ENCODE measurements around the gene SSUH2.
"Not testable (repeated sequence)": the region's sequence is repeated elsewhere in the genome, so short reads cannot be mapped to it uniquely, and the experiment has no call there.

SSUH2 gene, protein sequence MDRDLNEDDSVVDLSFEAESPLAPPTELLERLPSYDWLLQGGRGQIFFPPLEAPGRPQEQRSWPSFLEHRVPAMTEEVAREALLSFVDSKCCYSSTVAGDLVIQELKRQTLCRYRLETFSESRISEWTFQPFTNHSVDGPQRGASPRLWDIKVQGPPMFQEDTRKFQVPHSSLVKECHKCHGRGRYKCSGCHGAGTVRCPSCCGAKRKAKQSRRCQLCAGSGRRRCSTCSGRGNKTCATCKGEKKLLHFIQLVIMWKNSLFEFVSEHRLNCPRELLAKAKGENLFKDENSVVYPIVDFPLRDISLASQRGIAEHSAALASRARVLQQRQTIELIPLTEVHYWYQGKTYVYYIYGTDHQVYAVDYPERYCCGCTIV

DNA sequence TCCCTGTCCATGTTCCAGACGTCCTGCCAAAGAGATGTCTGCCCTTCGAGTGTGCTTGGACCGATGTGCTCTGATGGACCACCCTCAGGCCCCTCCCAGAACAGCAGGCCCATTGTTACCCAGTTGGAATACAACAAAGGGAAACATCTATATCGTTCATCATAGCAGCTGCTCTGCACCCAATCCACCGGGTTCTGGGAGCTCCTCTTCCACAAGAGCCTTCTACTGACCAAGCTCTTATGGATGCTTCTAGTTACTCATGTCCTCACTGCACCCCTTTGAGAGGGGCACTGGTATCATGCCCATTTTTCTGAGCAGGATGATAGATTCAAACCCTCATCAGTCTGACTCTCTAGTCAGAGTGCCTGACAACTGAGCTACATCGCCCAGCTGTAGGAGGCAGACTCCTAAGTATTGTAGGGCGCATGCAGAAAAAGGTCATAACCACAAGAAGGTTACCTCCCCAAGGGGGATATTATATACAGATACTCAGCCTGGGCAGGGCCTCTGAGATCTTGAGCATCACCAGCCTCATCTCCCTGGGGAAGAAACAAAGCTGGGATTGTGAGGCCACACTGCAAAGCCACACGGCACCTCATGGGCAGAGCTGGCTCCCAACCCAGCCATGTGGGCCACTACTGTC, at the start of gene SSUH2:
Gene SSUH2 (minus strand): TSS at position 51 of the 643 bp plus-strand sequence. CDS start 40 bp downstream, at position 11.
- H3K9ac ChIP-seq (ENCODE audit: low read length), result no peak within 1 kb of the TSS

DNA sequence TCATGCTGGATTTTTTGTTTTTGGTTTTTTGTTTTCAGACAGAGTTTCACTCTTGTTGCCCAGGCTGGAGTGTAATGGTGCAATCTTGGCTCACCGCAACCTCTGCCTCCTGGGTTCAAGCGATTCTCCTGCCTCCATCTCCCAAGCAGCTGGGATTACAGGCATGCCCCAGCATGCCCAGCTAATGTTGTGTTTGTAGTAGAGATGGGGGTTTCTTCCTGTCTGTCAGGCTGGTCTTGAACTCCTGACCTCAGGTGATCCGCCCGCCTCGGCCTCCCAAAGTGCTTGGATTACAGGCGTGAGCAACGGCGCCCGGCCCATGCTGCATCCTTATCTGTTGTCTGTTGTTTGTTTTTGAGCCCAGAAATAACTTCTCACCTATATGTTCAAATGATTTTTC, 46.7 kb upstream of the SSUH2 start:
- not testable (repeated sequence) for H3K27ac ChIP-seq (ENCODE audit: low read depth, low read length); H3K9ac ChIP-seq (ENCODE audit: low read length)

More for the DNA sequence above, at the start of gene SSUH2:
- Histone ChIP-seq H3K9me3 (ENCODE audit: low read length) (no peaks in the 10 kb centered on the region), H3K36me3 (ENCODE audit: insufficient read depth, low read length) (no peaks in the 10 kb centered on the region), H3K4me1 (ENCODE audit: insufficient read depth, low read length) (no peaks in the 10 kb centered on the region), H3K27ac (ENCODE audit: low read depth, low read length) (no peak within 1 kb of the TSS), H3K27me3 (ENCODE audit: control insufficient read depth in 1 of 2, insufficient read depth in 2 of 2, low read length in 2 of 2) (no peaks in the 10 kb centered on the region), H3K4me3 (ENCODE audit: low read depth in 1 of 2, low read length in 2 of 2) (no peak within 1 kb of the TSS)

DNA sequence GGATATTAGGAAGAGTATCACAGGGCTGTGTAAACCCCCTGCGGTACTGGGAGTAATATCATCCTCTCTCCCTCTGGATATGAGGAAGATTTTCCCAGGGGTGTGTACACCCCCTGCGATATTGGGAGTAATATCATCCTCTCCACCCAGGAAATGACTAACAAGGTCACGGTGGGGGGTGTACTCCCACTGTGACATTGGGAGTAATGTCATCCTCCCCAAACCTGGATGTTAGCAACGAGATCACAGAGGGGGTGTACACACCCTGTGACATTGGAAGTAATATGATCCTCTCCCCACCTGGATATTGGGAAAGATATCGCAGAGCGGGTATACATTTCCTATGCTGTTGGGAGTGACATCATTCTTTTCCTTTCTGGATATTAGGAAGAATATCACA, 40.4 kb upstream of the SSUH2 start:
- not testable (repeated sequence) for H3K27me3 ChIP-seq (ENCODE audit: control insufficient read depth in 1 of 2, insufficient read depth in 2 of 2, low read length in 2 of 2); H3K4me3 ChIP-seq (ENCODE audit: low read depth in 1 of 2, low read length in 2 of 2); H3K9me3 ChIP-seq (ENCODE audit: low read length); H3K27ac ChIP-seq (ENCODE audit: low read depth, low read length); H3K9ac ChIP-seq (ENCODE audit: low read length); H3K4me1 ChIP-seq (ENCODE audit: insufficient read depth, low read length); H3K36me3 ChIP-seq (ENCODE audit: insufficient read depth, low read length)

More for the DNA sequence above, 46.7 kb upstream of the SSUH2 start:
- not testable (repeated sequence) for H3K9me3 ChIP-seq (ENCODE audit: low read length); H3K27me3 ChIP-seq (ENCODE audit: control insufficient read depth in 1 of 2, insufficient read depth in 2 of 2, low read length in 2 of 2); H3K36me3 ChIP-seq (ENCODE audit: insufficient read depth, low read length); H3K4me3 ChIP-seq (ENCODE audit: low read depth in 1 of 2, low read length in 2 of 2); H3K4me1 ChIP-seq (ENCODE audit: insufficient read depth, low read length)

DNA sequence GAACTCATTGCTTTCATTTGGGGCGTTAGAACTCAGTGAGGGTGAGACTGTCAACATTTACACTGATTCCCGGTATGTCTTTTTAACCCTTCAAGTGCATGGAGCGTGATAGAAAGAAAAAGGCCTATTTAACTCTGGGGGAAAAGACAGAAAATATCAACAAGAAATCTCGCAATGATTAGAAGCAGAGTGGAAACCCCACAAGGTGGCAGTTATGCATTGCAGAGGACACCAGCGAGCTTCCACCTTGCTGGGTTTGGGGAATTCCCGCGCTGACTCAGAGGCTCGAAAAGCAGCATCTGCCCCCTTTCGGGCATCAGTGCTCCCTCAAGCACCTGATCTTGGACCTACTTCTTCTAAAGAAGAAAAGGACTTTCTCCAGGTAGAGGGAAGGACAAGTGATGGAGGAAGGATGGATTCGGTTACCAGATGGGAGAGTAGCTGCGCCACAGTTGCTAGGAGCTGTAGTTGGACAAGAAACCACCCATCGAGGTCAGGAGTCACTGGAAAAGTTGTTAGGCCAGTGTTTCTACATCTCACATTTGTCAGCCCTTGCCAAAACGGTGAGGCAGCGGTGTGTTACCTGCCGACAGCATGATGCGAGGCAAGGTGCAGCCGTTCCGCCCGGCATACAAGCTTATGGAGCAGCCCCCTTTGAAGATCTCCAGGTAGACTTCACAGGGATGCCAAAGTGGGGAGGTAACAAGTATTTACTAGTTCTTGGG, 38.4 kb upstream of the SSUH2 start:
- H3K36me3 ChIP-seq (ENCODE audit: insufficient read depth, low read length); H3K4me3 ChIP-seq (ENCODE audit: low read depth in 1 of 2, low read length in 2 of 2); H3K9me3 ChIP-seq (ENCODE audit: low read length); H3K9ac ChIP-seq (ENCODE audit: low read length); H3K4me1 ChIP-seq (ENCODE audit: insufficient read depth, low read length); H3K27ac ChIP-seq (ENCODE audit: low read depth, low read length); H3K27me3 ChIP-seq (ENCODE audit: control insufficient read depth in 1 of 2, insufficient read depth in 2 of 2, low read length in 2 of 2): not testable (repeated sequence)

DNA sequence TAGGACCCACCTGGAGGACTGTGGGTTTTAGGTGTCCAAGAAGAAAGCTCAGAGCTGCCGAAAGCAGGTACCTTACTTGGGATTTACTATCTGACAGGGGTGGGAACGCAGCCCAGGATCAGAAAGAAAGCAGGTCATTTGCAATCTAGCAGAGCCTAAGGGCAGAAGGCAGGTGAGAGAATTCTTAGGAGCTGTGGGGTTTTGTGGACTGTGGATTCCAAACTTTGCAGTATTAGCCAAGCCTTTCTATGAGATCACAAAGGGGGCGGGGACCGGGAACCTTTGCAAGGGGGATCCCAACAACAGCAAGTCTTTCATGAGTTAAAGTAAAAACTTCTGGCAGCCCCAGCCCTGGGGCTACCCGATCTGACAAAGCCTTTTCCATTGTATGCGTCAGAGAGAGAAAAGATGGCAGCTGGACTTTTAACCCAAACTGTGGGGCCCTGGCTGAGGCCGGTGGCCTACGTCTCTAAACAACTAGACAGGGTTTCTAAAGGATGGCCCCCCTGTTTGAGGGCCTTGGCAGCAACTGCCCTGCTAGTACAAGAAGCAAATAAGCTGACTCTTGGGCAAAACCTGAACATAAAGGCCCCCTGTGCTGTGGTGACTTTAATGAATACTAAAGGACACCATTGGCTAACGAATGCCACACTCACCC, 37.4 kb upstream of the SSUH2 start:
- not testable (repeated sequence) for H3K27ac ChIP-seq (ENCODE audit: low read depth, low read length); H3K4me3 ChIP-seq (ENCODE audit: low read depth in 1 of 2, low read length in 2 of 2); H3K36me3 ChIP-seq (ENCODE audit: insufficient read depth, low read length); H3K4me1 ChIP-seq (ENCODE audit: insufficient read depth, low read length); H3K9ac ChIP-seq (ENCODE audit: low read length); H3K27me3 ChIP-seq (ENCODE audit: control insufficient read depth in 1 of 2, insufficient read depth in 2 of 2, low read length in 2 of 2); H3K9me3 ChIP-seq (ENCODE audit: low read length)

DNA sequence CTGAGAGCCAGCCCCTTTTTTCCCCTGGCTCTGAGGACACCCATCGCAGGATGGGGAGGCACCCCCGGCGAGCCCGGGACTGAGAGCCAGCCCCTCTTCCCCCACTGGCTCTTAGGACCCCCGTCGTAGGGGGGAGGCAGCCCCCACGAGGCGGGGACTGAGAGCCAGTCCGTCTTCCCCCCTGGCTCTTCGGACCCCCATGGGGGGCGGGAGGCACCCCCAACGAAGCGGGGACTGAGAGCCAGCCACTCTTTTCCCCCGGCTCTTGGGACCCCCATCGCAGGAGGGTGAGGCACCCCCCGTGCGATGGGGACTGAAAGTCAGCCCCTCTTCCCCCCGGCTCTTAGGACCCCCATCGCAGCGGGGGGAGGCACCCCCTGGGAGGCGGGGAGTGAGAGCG, 36.8 kb upstream of the SSUH2 start:
- Histone ChIP-seq H3K4me1 (ENCODE audit: insufficient read depth, low read length) (no peaks in the 10 kb centered on the region), H3K4me3 (ENCODE audit: low read depth in 1 of 2, low read length in 2 of 2) (no peak overlapping the region), H3K9ac (ENCODE audit: low read length) (no peak overlapping the region), H3K27ac (ENCODE audit: low read depth, low read length) (no peak overlapping the region), H3K27me3 (ENCODE audit: control insufficient read depth in 1 of 2, insufficient read depth in 2 of 2, low read length in 2 of 2) (peaks cover 0 to 10% of the 10 kb centered on the region in 2 donors), H3K9me3 (ENCODE audit: low read length) (no peaks in the 10 kb centered on the region), H3K36me3 (ENCODE audit: insufficient read depth, low read length) (no peaks in the 10 kb centered on the region)

DNA sequence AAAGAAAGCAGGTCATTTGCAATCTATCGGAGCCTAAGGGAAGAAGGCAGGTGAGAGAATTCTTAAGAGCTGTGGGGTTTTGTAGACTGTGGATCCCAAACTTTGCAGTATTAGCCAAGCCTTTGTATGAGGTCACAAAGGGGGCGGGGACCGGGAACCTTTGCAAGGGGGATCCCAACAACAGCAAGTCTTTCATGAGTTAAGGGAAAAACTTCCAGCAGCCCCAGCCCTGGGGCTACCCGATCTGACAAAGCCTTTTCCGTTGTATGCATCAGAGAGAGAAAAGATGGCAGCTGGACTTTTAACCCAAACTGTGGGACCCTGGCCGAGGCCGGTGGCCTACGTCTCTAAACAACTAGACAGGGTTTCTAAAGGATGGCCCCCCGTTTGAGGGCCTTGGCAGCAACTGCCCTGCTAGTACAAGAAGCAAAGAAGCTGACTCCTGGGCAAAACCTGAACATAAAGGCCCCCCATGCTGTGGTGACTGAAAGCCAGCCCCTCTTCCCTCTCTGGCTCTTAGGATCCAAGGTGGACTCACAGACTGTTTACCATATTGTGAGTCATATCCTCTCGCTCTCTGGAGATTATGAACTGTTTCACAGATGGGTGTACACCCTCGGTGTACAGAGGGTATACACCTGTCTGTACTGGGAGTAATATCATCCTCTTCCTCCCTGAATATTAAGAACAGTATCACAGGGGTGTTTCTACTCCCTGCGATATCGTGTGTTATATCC, 35.4 kb upstream of the SSUH2 start:
- not testable (repeated sequence) for H3K27me3 ChIP-seq (ENCODE audit: control insufficient read depth in 1 of 2, insufficient read depth in 2 of 2, low read length in 2 of 2); H3K4me1 ChIP-seq (ENCODE audit: insufficient read depth, low read length); H3K4me3 ChIP-seq (ENCODE audit: low read depth in 1 of 2, low read length in 2 of 2); H3K36me3 ChIP-seq (ENCODE audit: insufficient read depth, low read length); H3K27ac ChIP-seq (ENCODE audit: low read depth, low read length); H3K9me3 ChIP-seq (ENCODE audit: low read length); H3K9ac ChIP-seq (ENCODE audit: low read length)

DNA sequence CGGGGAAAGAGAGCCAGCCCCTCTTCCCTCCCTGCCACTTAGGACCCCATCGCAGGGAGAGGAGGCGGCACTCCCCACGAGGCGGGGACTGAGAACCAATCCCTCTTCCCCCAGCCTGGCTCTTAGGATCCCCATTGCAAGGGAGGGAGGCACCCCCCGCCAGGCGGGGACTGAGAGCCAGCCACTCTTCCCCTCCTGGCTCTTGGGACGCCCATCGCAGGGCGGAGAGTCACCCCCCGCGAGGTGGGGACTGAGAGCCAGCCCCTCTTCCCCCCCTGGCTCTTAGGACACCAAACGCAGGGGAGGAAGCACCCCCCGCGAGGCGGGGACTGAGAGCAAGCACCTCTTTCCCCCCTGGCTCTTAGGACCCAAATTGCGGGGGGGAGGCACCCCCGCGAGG, 34.2 kb upstream of the SSUH2 start:
- H3K36me3 ChIP-seq (ENCODE audit: insufficient read depth, low read length), result no peaks in the 10 kb centered on the region
- no peaks in the 10 kb centered on the region for H3K4me1 ChIP-seq (ENCODE audit: insufficient read depth, low read length)
- no peak overlapping the region for H3K27ac ChIP-seq (ENCODE audit: low read depth, low read length)
- peaks cover 0 to 10% of the 10 kb centered on the region in 2 donors for H3K27me3 ChIP-seq (ENCODE audit: control insufficient read depth in 1 of 2, insufficient read depth in 2 of 2, low read length in 2 of 2)
- no peaks in the 10 kb centered on the region for H3K9me3 ChIP-seq (ENCODE audit: low read length)
- H3K4me3 ChIP-seq (ENCODE audit: low read depth in 1 of 2, low read length in 2 of 2), result no peak overlapping the region
- no peak overlapping the region for H3K9ac ChIP-seq (ENCODE audit: low read length)

DNA sequence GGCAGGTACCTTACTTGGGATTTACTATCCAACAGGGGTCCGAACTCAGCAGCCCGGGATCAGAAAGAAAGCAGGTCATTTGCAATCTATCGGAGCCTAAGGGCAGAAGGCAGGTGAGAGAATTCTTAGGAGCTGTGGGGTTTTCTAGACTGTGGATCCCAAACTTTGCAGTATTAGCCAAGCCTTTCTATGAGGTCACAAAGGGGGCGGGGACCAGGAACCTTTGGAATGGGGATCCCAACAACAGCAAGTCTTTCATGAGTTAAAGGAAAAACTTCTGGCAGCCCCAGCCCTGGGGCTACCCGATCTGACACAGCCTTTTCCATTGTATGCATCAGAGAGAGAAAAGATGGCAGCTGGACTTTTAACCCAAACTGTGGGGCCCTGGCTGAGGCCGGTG, 32.7 kb upstream of the SSUH2 start:
- not testable (repeated sequence) for H3K27ac ChIP-seq (ENCODE audit: low read depth, low read length); H3K27me3 ChIP-seq (ENCODE audit: control insufficient read depth in 1 of 2, insufficient read depth in 2 of 2, low read length in 2 of 2)

DNA sequence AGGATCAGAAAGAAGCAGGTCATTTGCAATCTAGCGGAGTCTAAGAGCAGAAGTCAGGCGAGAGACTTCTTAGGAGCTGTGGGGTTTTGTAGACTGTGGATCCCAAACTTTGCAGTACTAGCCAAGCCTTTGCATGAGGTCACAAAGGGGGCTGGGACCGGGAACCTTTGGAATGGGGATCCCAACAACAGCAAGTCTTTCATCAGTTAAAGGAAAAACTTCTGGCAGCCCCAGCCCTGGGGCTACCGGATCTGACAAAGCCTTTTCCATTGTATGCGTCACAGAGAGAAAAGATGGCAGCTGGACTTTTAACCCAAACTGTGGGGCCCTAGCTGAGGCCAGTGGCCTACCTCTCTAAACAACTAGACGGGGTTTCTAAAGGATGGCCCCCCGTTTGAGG, 31.0 kb upstream of the SSUH2 start:
- not testable (repeated sequence) for H3K27ac ChIP-seq (ENCODE audit: low read depth, low read length); H3K4me1 ChIP-seq (ENCODE audit: insufficient read depth, low read length); H3K9ac ChIP-seq (ENCODE audit: low read length); H3K4me3 ChIP-seq (ENCODE audit: low read depth in 1 of 2, low read length in 2 of 2); H3K36me3 ChIP-seq (ENCODE audit: insufficient read depth, low read length); H3K9me3 ChIP-seq (ENCODE audit: low read length); H3K27me3 ChIP-seq (ENCODE audit: control insufficient read depth in 1 of 2, insufficient read depth in 2 of 2, low read length in 2 of 2)

More for the DNA sequence above, 32.7 kb upstream of the SSUH2 start:
- not testable (repeated sequence) for H3K4me3 ChIP-seq (ENCODE audit: low read depth in 1 of 2, low read length in 2 of 2); H3K4me1 ChIP-seq (ENCODE audit: insufficient read depth, low read length); H3K36me3 ChIP-seq (ENCODE audit: insufficient read depth, low read length); H3K9ac ChIP-seq (ENCODE audit: low read length); H3K9me3 ChIP-seq (ENCODE audit: low read length)

Data from muscle layer of colon (tissue), 2 donors.